Activated naive CD8-positive, alpha-beta T cell treated with anti-CD3 and anti-CD28 coated beads, Interleukin-2, amount 50 U/mL, for 24 hours (primary cell): ENCODE data around the gene CYP26B1.

Experiments
- ATAC-seq: fragments of 150-1000 bp; cut with Tn5 transposase; one replicate; pipeline ENCODE4 v1.10.0; 2021
- DNase-seq: peaks from one replicate; pipeline ENCODE4 v3.0.0; 2021
- H3K27ac Mint-ChIP-seq: one replicate; pipeline ENCODE4 v1.8.0; 2021; ENCODE audit warnings: mild to moderate bottlenecking, mixed read lengths
- H3K27me3 Mint-ChIP-seq: one replicate; pipeline ENCODE4 v1.8.0; 2021; ENCODE audit warnings: mixed read lengths
- H3K36me3 Mint-ChIP-seq: one replicate; pipeline ENCODE4 v1.8.0; 2021; ENCODE audit warnings: low read depth, mixed read lengths
- H3K4me1 Mint-ChIP-seq: one replicate; pipeline ENCODE4 v1.8.0; 2021; ENCODE audit warnings: mixed read lengths
- H3K4me3 Mint-ChIP-seq: one replicate; pipeline ENCODE4 v1.8.0; 2021; ENCODE audit warnings: mild to moderate bottlenecking, moderate library complexity, mixed read lengths
- H3K9me3 Mint-ChIP-seq: one replicate; pipeline ENCODE4 v1.8.0; 2021; ENCODE audit warnings: mixed read lengths

CYP26B1 gene

GRCh38 chr2:72117029-72117428 lies 30.6 kb downstream of the CYP26B1 start:
- H3K4me3 Mint-ChIP-seq: no peak overlapping the region
- peaks cover 5% of the 10 kb centered on the region for H3K27me3 Mint-ChIP-seq
- ATAC-seq (no peak), DNase-seq (no peak)
- peaks cover 4% of the 10 kb centered on the region for H3K9me3 Mint-ChIP-seq
- no peak overlapping the region for H3K27ac Mint-ChIP-seq
- H3K4me1 Mint-ChIP-seq: no peaks in the 10 kb centered on the region
- no peaks in the 10 kb centered on the region for H3K36me3 Mint-ChIP-seq

- no peak for DNase-seq
- Mint-ChIP-seq H3K4me3 (no peak overlapping the region), H3K27me3 (peaks cover 3% of the 10 kb centered on the region), H3K4me1 (no peaks in the 10 kb centered on the region), H3K36me3 (no peaks in the 10 kb centered on the region), H3K27ac (no peak overlapping the region), H3K9me3 (no peaks in the 10 kb centered on the region)
- no peak for ATAC-seq
Observed at GRCh38 chr2:72116081-72116533, 31.6 kb downstream of the CYP26B1 start.

- H3K27ac Mint-ChIP-seq: no peak overlapping the region
- H3K4me3 Mint-ChIP-seq: no peak overlapping the region
- no peaks in the 10 kb centered on the region for H3K36me3 Mint-ChIP-seq
- no peaks in the 10 kb centered on the region for H3K9me3 Mint-ChIP-seq
- H3K27me3 Mint-ChIP-seq: peaks cover 3% of the 10 kb centered on the region
- no peak for ATAC-seq
- no peaks in the 10 kb centered on the region for H3K4me1 Mint-ChIP-seq
- no peak for DNase-seq
Observed at GRCh38 chr2:72115110-72116080, 32.3 kb downstream of the CYP26B1 start.

- no peaks in the 10 kb centered on the region for H3K4me1 Mint-ChIP-seq
Observed at GRCh38 chr2:72114693-72115051, 33.0 kb downstream of the CYP26B1 start.

GRCh38 chr2:72113847-72114692 lies 33.6 kb downstream of the CYP26B1 start:
- H3K27ac Mint-ChIP-seq: no peak overlapping the region
- no peak for DNase-seq
- H3K9me3 Mint-ChIP-seq: no peaks in the 10 kb centered on the region
- H3K27me3 Mint-ChIP-seq: peaks cover 3% of the 10 kb centered on the region
- no peaks in the 10 kb centered on the region for H3K4me1 Mint-ChIP-seq
- no peak for ATAC-seq
- no peak overlapping the region for H3K4me3 Mint-ChIP-seq
- H3K36me3 Mint-ChIP-seq: no peaks in the 10 kb centered on the region

More at GRCh38 chr2:72114693-72115051, 33.0 kb downstream of the CYP26B1 start:
- ATAC-seq (no peak), DNase-seq (no peak)
- no peak overlapping the region for H3K27ac Mint-ChIP-seq
- H3K4me3 Mint-ChIP-seq: no peak overlapping the region
- no peaks in the 10 kb centered on the region for H3K9me3 Mint-ChIP-seq
- peaks cover 3% of the 10 kb centered on the region for H3K27me3 Mint-ChIP-seq
- H3K36me3 Mint-ChIP-seq: no peaks in the 10 kb centered on the region

- no peak overlapping the region for H3K27ac Mint-ChIP-seq
- H3K4me3 Mint-ChIP-seq: no peak overlapping the region
- H3K9me3 Mint-ChIP-seq: no peaks in the 10 kb centered on the region
- DNase-seq (no peak), ATAC-seq (no peak)
- H3K27me3 Mint-ChIP-seq: peaks cover 3% of the 10 kb centered on the region
- no peaks in the 10 kb centered on the region for H3K36me3 Mint-ChIP-seq
- no peaks in the 10 kb centered on the region for H3K4me1 Mint-ChIP-seq
Observed at GRCh38 chr2:72112981-72113846, 34.4 kb downstream of the CYP26B1 start.

GRCh38 chr2:72112401-72112800 lies 35.3 kb downstream of the CYP26B1 start:
- no peak for ATAC-seq
- H3K4me1 Mint-ChIP-seq: no peaks in the 10 kb centered on the region
- H3K36me3 Mint-ChIP-seq: no peaks in the 10 kb centered on the region
- peaks cover 3% of the 10 kb centered on the region for H3K27me3 Mint-ChIP-seq
- DNase-seq: no peak
- H3K4me3 Mint-ChIP-seq: no peak overlapping the region
- no peak overlapping the region for H3K27ac Mint-ChIP-seq
- no peaks in the 10 kb centered on the region for H3K9me3 Mint-ChIP-seq

- no peak for ATAC-seq
- DNase-seq: no peak
- H3K27me3 Mint-ChIP-seq: peaks cover 5% of the 10 kb centered on the region
- H3K9me3 Mint-ChIP-seq: no peaks in the 10 kb centered on the region
- no peaks in the 10 kb centered on the region for H3K4me1 Mint-ChIP-seq
- H3K36me3 Mint-ChIP-seq: no peaks in the 10 kb centered on the region
- H3K27ac Mint-ChIP-seq: no peak overlapping the region
- no peak overlapping the region for H3K4me3 Mint-ChIP-seq
Observed at GRCh38 chr2:72111061-72111460, 36.6 kb downstream of the CYP26B1 start.

GRCh38 chr2:72109904-72110303 lies 37.8 kb downstream of the CYP26B1 start:
- Mint-ChIP-seq H3K27me3 (peaks cover 5% of the 10 kb centered on the region), H3K4me1 (no peaks in the 10 kb centered on the region), H3K27ac (no peak overlapping the region), H3K4me3 (no peak overlapping the region), H3K36me3 (no peaks in the 10 kb centered on the region), H3K9me3 (no peaks in the 10 kb centered on the region)
- DNase-seq (no peak), ATAC-seq (no peak)

- ATAC-seq: no peak
- peaks cover 5% of the 10 kb centered on the region for H3K27me3 Mint-ChIP-seq
- H3K4me1 Mint-ChIP-seq: no peaks in the 10 kb centered on the region
- no peaks in the 10 kb centered on the region for H3K9me3 Mint-ChIP-seq
- H3K36me3 Mint-ChIP-seq: no peaks in the 10 kb centered on the region
- no peak overlapping the region for H3K27ac Mint-ChIP-seq
- no peak for DNase-seq
- H3K4me3 Mint-ChIP-seq: no peak overlapping the region
Observed at GRCh38 chr2:72109291-72109690, 38.4 kb downstream of the CYP26B1 start.

- no peak overlapping the region for H3K4me3 Mint-ChIP-seq
- H3K36me3 Mint-ChIP-seq: no peaks in the 10 kb centered on the region
- no peak for DNase-seq
- H3K27me3 Mint-ChIP-seq: peaks cover 5% of the 10 kb centered on the region
- no peak overlapping the region for H3K27ac Mint-ChIP-seq
- no peak for ATAC-seq
- H3K4me1 Mint-ChIP-seq: no peaks in the 10 kb centered on the region
- H3K9me3 Mint-ChIP-seq: no peaks in the 10 kb centered on the region
Observed at GRCh38 chr2:72108121-72108520, 39.5 kb downstream of the CYP26B1 start.

- H3K9me3 Mint-ChIP-seq: no peaks in the 10 kb centered on the region
- ATAC-seq (no peak), DNase-seq (no peak)
- H3K4me3 Mint-ChIP-seq: no peak overlapping the region
- H3K27ac Mint-ChIP-seq: no peak overlapping the region
- no peaks in the 10 kb centered on the region for H3K36me3 Mint-ChIP-seq
- H3K4me1 Mint-ChIP-seq: no peaks in the 10 kb centered on the region
- H3K27me3 Mint-ChIP-seq: peaks cover 9% of the 10 kb centered on the region
Observed at GRCh38 chr2:72106978-72107377, 40.7 kb downstream of the CYP26B1 start.

GRCh38 chr2:72104821-72105588 lies 42.7 kb downstream of the CYP26B1 start:
- Mint-ChIP-seq H3K27ac (no peak overlapping the region), H3K4me3 (no peak overlapping the region), H3K4me1 (no peaks in the 10 kb centered on the region), H3K27me3 (peaks cover 7% of the 10 kb centered on the region), H3K36me3 (no peaks in the 10 kb centered on the region), H3K9me3 (no peaks in the 10 kb centered on the region)
- ATAC-seq: no peak
- DNase-seq: no peak
